SK-N-SH treated with all-trans-retinoic acid at 6 μM for 48 hours (cell line): Measurements from ENCODE around the gene TMC8.

Source experiments
- ATAC-seq: fragments of 200-7000 bp; cut with Tn5 transposase; 3 replicates; pipeline ENCODE4 v1.9.1; 2020; ENCODE audit warnings: mild to moderate bottlenecking, moderate library complexity
- ARNTL ChIP-seq: fragments of 450-650 bp; formaldehyde crosslinking; IDR thresholded peaks from 2 replicates; pipeline ENCODE4 v1.5.0; 2020; ENCODE audit warnings: low read depth, mild to moderate bottlenecking, moderate library complexity, borderline replicate concordance
- BACH2 ChIP-seq: fragments of 250-450 bp; sonication (Bioruptor Pico); IDR thresholded peaks from 2 replicates; pipeline ENCODE4 v1.9.0; 2021; ENCODE audit warnings: mild to moderate bottlenecking, borderline replicate concordance
- CREB5 ChIP-seq: fragments of 250-450 bp; sonication (Bioruptor Pico); IDR thresholded peaks from 2 replicates; pipeline ENCODE4 v1.5.1; 2020; ENCODE audit warnings: low read depth, mild to moderate bottlenecking, moderate library complexity
- CSDC2 ChIP-seq: fragments of 250-450 bp; sonication (Bioruptor Pico); IDR thresholded peaks from 2 replicates; pipeline ENCODE4 v1.5.0; 2020; ENCODE audit warnings: mild to moderate bottlenecking, moderate library complexity
- CSRNP3 ChIP-seq: fragments of 250-450 bp; sonication (Bioruptor Pico); IDR thresholded peaks from 2 replicates; pipeline ENCODE4 v1.5.1; 2021; ENCODE audit warnings: mild to moderate bottlenecking, moderate library complexity
- ESRRG ChIP-seq: fragments of 250-450 bp; sonication (Bioruptor Pico); IDR thresholded peaks from 2 replicates; pipeline ENCODE4 v1.6.1; 2021; ENCODE audit warnings: mild to moderate bottlenecking
- GLIS3 ChIP-seq: fragments of 250-450 bp; sonication (Bioruptor Pico); IDR thresholded peaks from 2 replicates; pipeline ENCODE4 v1.5.0; 2020; ENCODE audit warnings: mild to moderate bottlenecking, moderate library complexity
- OSR1 ChIP-seq: fragments of 250-450 bp; sonication (Bioruptor Pico); IDR thresholded peaks from 2 replicates; pipeline ENCODE4 v1.8.0; 2022; ENCODE audit warnings: moderate library complexity, mild to moderate bottlenecking, inconsistent platforms
- PATZ1 ChIP-seq: fragments of 250-450 bp; sonication (Bioruptor Pico); IDR thresholded peaks from 2 replicates; pipeline ENCODE4 v1.8.0; 2020; ENCODE audit warnings: mild to moderate bottlenecking, moderate library complexity, borderline replicate concordance
- POU6F1 ChIP-seq: fragments of 250-450 bp; sonication (Bioruptor Pico); IDR thresholded peaks from 2 replicates; pipeline ENCODE4 v1.8.0; 2021; ENCODE audit warnings: low read depth, mild to moderate bottlenecking, moderate library complexity, borderline replicate concordance
- PPARA ChIP-seq: fragments of 250-450 bp; sonication (Bioruptor Pico); IDR thresholded peaks from 2 replicates; pipeline ENCODE4 v1.5.0; 2020; ENCODE audit warnings: mild to moderate bottlenecking, borderline replicate concordance
- SNAI2 ChIP-seq: fragments of 250-450 bp; sonication (Bioruptor Pico); IDR thresholded peaks from 2 replicates; pipeline ENCODE4 v1.5.0; 2020; ENCODE audit warnings: mild to moderate bottlenecking, moderate library complexity
- TOX ChIP-seq: fragments of 250-450 bp; sonication (Bioruptor Pico); IDR thresholded peaks from 2 replicates; pipeline ENCODE4 v1.8.0; 2021; ENCODE audit warnings: mild to moderate bottlenecking, moderate library complexity, borderline replicate concordance
- TSHZ2 ChIP-seq: fragments of 250-450 bp; sonication (Bioruptor Pico); IDR thresholded peaks from 2 replicates; pipeline ENCODE4 v1.5.0; 2020; ENCODE audit warnings: mild to moderate bottlenecking, moderate library complexity
- ZC3H10 ChIP-seq: fragments of 250-450 bp; sonication (Bioruptor Pico); IDR thresholded peaks from 2 replicates; pipeline ENCODE4 v1.5.1; 2021; ENCODE audit warnings: mild to moderate bottlenecking, moderate library complexity
- ZFP3 ChIP-seq: fragments of 250-450 bp; sonication (Bioruptor Pico); IDR thresholded peaks from 2 replicates; pipeline ENCODE4 v1.5.0; 2020; ENCODE audit warnings: mild to moderate bottlenecking, moderate library complexity
- ZFP30 ChIP-seq: fragments of 450-650 bp; formaldehyde crosslinking; IDR thresholded peaks from 2 replicates; pipeline ENCODE4 v1.5.0; 2022; ENCODE audit warnings: mild to moderate bottlenecking, moderate library complexity
- ZNF565 ChIP-seq: fragments of 450-650 bp; formaldehyde crosslinking; conservative IDR thresholded peaks from 2 replicates; pipeline ENCODE4 v1.5.0; 2020; ENCODE audit warnings: low read depth, mild to moderate bottlenecking, moderate library complexity
- ZNF70 ChIP-seq: fragments of 450-650 bp; formaldehyde crosslinking; IDR thresholded peaks from 2 replicates; pipeline ENCODE4 v1.5.0; 2020; ENCODE audit warnings: mild to moderate bottlenecking, moderate library complexity
- ZNF8 ChIP-seq: fragments of 450-650 bp; formaldehyde crosslinking; IDR thresholded peaks from 2 replicates; pipeline ENCODE4 v1.5.0; 2020; ENCODE audit warnings: mild to moderate bottlenecking, moderate library complexity

TMC8 gene

GRCh38 chr17:78110363-78111015 lies 20.1 kb upstream of the TMC8 start (continued):
- TF ChIP-seq TSHZ2 (CRISPR knock-in tag): no peak
- TF ChIP-seq CSRNP3 (CRISPR knock-in tag): no peak
- TF ChIP-seq ZC3H10 (CRISPR knock-in tag): no peak
- TF ChIP-seq CSDC2 (CRISPR knock-in tag): no peak
- TF ChIP-seq, all 23 proteins: peak for 0

- ATAC-seq: peak; percentile 6
- TF ChIP-seq ZNF8 (CRISPR knock-in tag) (no peak), SNAI2 (no peak), CREB5 (CRISPR knock-in tag) (no peak), OSR1 (CRISPR knock-in tag) (no peak), POU6F1 (CRISPR knock-in tag) (no peak)
Measured at GRCh38 chr17:78111016-78111726, 19.4 kb upstream of the TMC8 start.

- peak; percentile 3 for ATAC-seq
- no peak for TF ChIP-seq ZNF8 (CRISPR knock-in tag)
- TF ChIP-seq BACH2 (CRISPR knock-in tag): no peak
- TF ChIP-seq ZFP30 (CRISPR knock-in tag): no peak
- TF ChIP-seq SNAI2: no peak
- TF ChIP-seq ZNF70 (CRISPR knock-in tag): no peak
- no peak for TF ChIP-seq ZNF565 (CRISPR knock-in tag)
- no peak for TF ChIP-seq OSR1 (CRISPR knock-in tag)
- TF ChIP-seq GLIS3 (CRISPR knock-in tag): no peak
- no peak for TF ChIP-seq ESRRG
- no peak for TF ChIP-seq PPARA (CRISPR knock-in tag)
- no peak for TF ChIP-seq CSDC2 (CRISPR knock-in tag)
- TF ChIP-seq POU6F1 (CRISPR knock-in tag): no peak
- TF ChIP-seq ZFP3 (CRISPR knock-in tag): no peak
- TF ChIP-seq ARNTL (CRISPR knock-in tag): no peak
- TF ChIP-seq CSRNP3 (CRISPR knock-in tag): no peak
- no peak for TF ChIP-seq CREB5 (CRISPR knock-in tag)
- no peak for TF ChIP-seq TOX (CRISPR knock-in tag)
- TF ChIP-seq PATZ1 (CRISPR knock-in tag): no peak
Measured at GRCh38 chr17:78111727-78112517, 18.6 kb upstream of the TMC8 start.
